Endothelial cell of umbilical vein (primary cell): Measurements from ENCODE around the gene FHIT.

Experiments
- CTCF ChIP-seq, 2 donors: IDR thresholded peaks; 1 replicate in 1 of 2; 2 replicates in 1 of 2; pipeline ENCODE4 v1.5.1; 2011; ENCODE audit warnings: low read length in 2 of 2, mild to moderate bottlenecking in 2 of 2, moderate library complexity in 2 of 2, control low read depth in 1 of 2, inconsistent platforms in 1 of 2, low read depth in 1 of 2; ENCODE audit not compliant: insufficient read depth in 1 of 2; ENCODE audit errors: extremely low read depth in 1 of 2
- EZH2 ChIP-seq: IDR thresholded peaks from 2 replicates; pipeline ENCODE4 v1.6.1; 2012; ENCODE audit warnings: borderline replicate concordance, low read depth, mild to moderate bottlenecking, moderate library complexity, low read length, inconsistent platforms; ENCODE audit not compliant: severe bottlenecking
- JUN ChIP-seq: IDR thresholded peaks from 2 replicates; pipeline ENCODE4 v1.6.1; 2011; ENCODE audit warnings: borderline replicate concordance, low read depth; ENCODE audit not compliant: insufficient read length, insufficient read depth
- MYC ChIP-seq: IDR thresholded peaks from one replicate; pipeline ENCODE4 v1.6.1; 2011; ENCODE audit warnings: mild to moderate bottlenecking, low read depth, low read length
- POLR2AphosphoS5 ChIP-seq: IDR thresholded peaks from 2 replicates; pipeline ENCODE4 v1.6.1; 2012; ENCODE audit warnings: low read depth, mild to moderate bottlenecking, control low read depth, low read length, moderate library complexity; ENCODE audit not compliant: insufficient read depth

GRCh38 chr3:60307562-60308199 is 943.6 kb downstream of the FHIT start:
- no peak for TF ChIP-seq EZH2
- TF ChIP-seq CTCF (IDR thresholded peaks at IDR 0.05; ENCODE audit: extremely low read depth in 1 of 2, insufficient read depth in 1 of 2, low read depth in 1 of 2, low read length in 2 of 2), result no peak
- TF ChIP-seq JUN, result no peak
- TF ChIP-seq POLR2AphosphoS5, result no peak
- TF ChIP-seq MYC, result no peak
